ENCODE measurements around the gene CEP295NL. TPM values are rescaled to one million over a fixed set of nuclear protein-coding genes. Genes with fewer than 3 reads are reported as not detected.

Gene CEP295NL
- total RNA-seq (2021) (1.5 TPM in 2 replicates), Bru-seq, nascent RNA (percentile 64 among the genes with signal in this experiment), BruChase-seq, experiment 1, labeled RNA remaining after a 2-hour chase (percentile 63 among the genes with signal in this experiment), BruChase-seq, experiment 2, labeled RNA remaining after a 6-hour chase (percentile 64 among the genes with signal in this experiment)
- long read RNA-seq, partial matches to known transcripts, result 0 of 1 reads
- long read RNA-seq, other reads (novel, unspliced or antisense), result 1 of 1 reads

GRCh38 chr17:78903101-78903779, at the start of gene CEP295NL:
Gene CEP295NL, minus strand, starts transcription at chr17:78903201. Its CDS starts 1,373 bp downstream, at chr17:78901828.
- POLR2A ChIA-PET (ENCODE audit: low non-redundant PET), result no interaction called here

DNA sequence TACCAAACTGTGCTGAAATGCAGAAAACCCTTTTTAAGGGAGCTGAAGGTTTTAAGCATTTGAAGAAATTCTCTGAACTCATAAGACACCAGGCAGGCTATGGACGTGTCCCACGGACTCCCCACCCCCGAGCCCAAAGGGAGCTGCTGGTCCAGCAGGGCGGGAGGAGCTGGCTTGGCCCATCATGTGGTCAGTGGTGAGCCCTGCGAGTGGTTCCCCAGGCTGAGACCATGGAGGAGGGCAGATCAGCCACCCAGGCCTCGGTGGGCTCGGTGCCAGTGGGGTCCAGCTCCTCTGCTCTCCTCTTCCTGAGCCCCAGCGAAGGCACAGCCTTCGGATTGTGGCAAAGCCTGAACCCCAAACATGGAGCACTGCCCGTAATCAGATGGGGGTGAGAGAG, 49.7 kb upstream of the CEP295NL start:
- Histone ChIP-seq H3K4me3 (ENCODE audit: low read depth, low read length, poor library complexity, severe bottlenecking) (no peak overlapping the region), H3K27me3 (replicated peaks; ENCODE audit: insufficient read depth, low read depth, low read length, poor library complexity) (no peaks in the 10 kb centered on the region), H3K4me1 (ENCODE audit: insufficient read depth, low read length, poor library complexity, severe bottlenecking) (no peaks in the 10 kb centered on the region), H3K27ac (ENCODE audit: low read depth, low read length, poor library complexity, severe bottlenecking) (no peak overlapping the region), H3K36me3 (ENCODE audit: insufficient read depth, low read length, poor library complexity, severe bottlenecking) (no peaks in the 10 kb centered on the region), H3K9me3 (ENCODE audit: low read depth, low read length, poor library complexity, severe bottlenecking) (peaks cover 16% of the 10 kb centered on the region)
- POLR2A ChIA-PET (ENCODE audit: low non-redundant PET), result interaction anchor here (0.7 kb wide), 1 partner anchor 13 kb away, joined by 3 read pairs; no protein-coding TSS in a partner anchor
- no peak for DNase-seq (ENCODE audit: low spot score)
- no TSS peak for BruUV-seq (replicated peaks)
- CTCF ChIA-PET, result no interaction called here
- TF ChIP-seq EZH2 (IDR thresholded peaks at IDR 0.05; ENCODE audit: borderline replicate concordance, low read depth, low read length, poor library complexity, severe bottlenecking), result no peak
- no peak for TF ChIP-seq CTCF (conservative IDR thresholded peaks at IDR 0.05; ENCODE audit: low read depth, low read length)
- intact Hi-C loops (cut with micrococcal nuclease; ENCODE audit: unreplicated experiment), result no loop called here

More at GRCh38 chr17:78903101-78903779, at the start of gene CEP295NL:
- Histone ChIP-seq H3K36me3 (ENCODE audit: insufficient read depth, low read length, poor library complexity, severe bottlenecking) (no peaks in the 10 kb centered on the region), H3K27me3 (replicated peaks; ENCODE audit: insufficient read depth, low read depth, low read length, poor library complexity) (no peaks in the 10 kb centered on the region), H3K4me3 (ENCODE audit: low read depth, low read length, poor library complexity, severe bottlenecking) (no peak within 1 kb of the TSS), H3K27ac (ENCODE audit: low read depth, low read length, poor library complexity, severe bottlenecking) (no peak within 1 kb of the TSS), H3K9me3 (ENCODE audit: low read depth, low read length, poor library complexity, severe bottlenecking) (no peaks in the 10 kb centered on the region), H3K4me1 (ENCODE audit: insufficient read depth, low read length, poor library complexity, severe bottlenecking) (no peaks in the 10 kb centered on the region)
- TF ChIP-seq CTCF (conservative IDR thresholded peaks at IDR 0.05; ENCODE audit: low read depth, low read length) (no peak), EZH2 (IDR thresholded peaks at IDR 0.05; ENCODE audit: borderline replicate concordance, low read depth, low read length, poor library complexity, severe bottlenecking) (no peak)
- CTCF ChIA-PET, result no interaction called here
- no peak for DNase-seq (ENCODE audit: low spot score)
- intact Hi-C loops (cut with micrococcal nuclease; ENCODE audit: unreplicated experiment), result no loop called here
- no TSS peak for BruUV-seq (replicated peaks)

- DNase-seq (ENCODE audit: low spot score), result no peak
- intact Hi-C loops (cut with micrococcal nuclease; ENCODE audit: unreplicated experiment), result no loop called here
- no TSS peak for BruUV-seq (replicated peaks)
- H3K4me1 ChIP-seq (ENCODE audit: insufficient read depth, low read length, poor library complexity, severe bottlenecking), result no peaks in the 10 kb centered on the region
- ChIA-PET POLR2A (ENCODE audit: low non-redundant PET) (interaction anchor here (0.7 kb wide), 1 partner anchor 14 kb away, joined by 3 read pairs; no protein-coding TSS in a partner anchor), CTCF (interaction anchor here (0.7 kb wide), 1 partner anchor 19 kb away, joined by 3 read pairs; no protein-coding TSS in a partner anchor)
- H3K4me3 ChIP-seq (ENCODE audit: low read depth, low read length, poor library complexity, severe bottlenecking), result no peak overlapping the region
- peaks cover 16% of the 10 kb centered on the region for H3K9me3 ChIP-seq (ENCODE audit: low read depth, low read length, poor library complexity, severe bottlenecking)
- no peak overlapping the region for H3K27ac ChIP-seq (ENCODE audit: low read depth, low read length, poor library complexity, severe bottlenecking)
- H3K36me3 ChIP-seq (ENCODE audit: insufficient read depth, low read length, poor library complexity, severe bottlenecking), result no peaks in the 10 kb centered on the region
- H3K27me3 ChIP-seq (replicated peaks; ENCODE audit: insufficient read depth, low read depth, low read length, poor library complexity), result no peaks in the 10 kb centered on the region
- TF ChIP-seq CTCF (conservative IDR thresholded peaks at IDR 0.05; ENCODE audit: low read depth, low read length) (no peak), EZH2 (IDR thresholded peaks at IDR 0.05; ENCODE audit: borderline replicate concordance, low read depth, low read length, poor library complexity, severe bottlenecking) (no peak)
Measured at GRCh38 chr17:78951967-78952551, 49.1 kb upstream of the CEP295NL start.
